ENCODE results near the gene ELMOD1.

- TF ChIP-seq POLR2A (IDR thresholded peaks at IDR 0.05; ENCODE audit: low read length) (no peak), GATA1 (IDR thresholded peaks at IDR 0.05; ENCODE audit: low read depth, low read length) (no peak)
Observed at GRCh38 chr11:107624983-107625684, 34.2 kb downstream of the ELMOD1 start.
